AG04450 (cell line): ENCODE results near the gene PPM1L. TPM values are rescaled to one million over a fixed set of nuclear protein-coding genes. Genes with fewer than 3 reads are reported as not detected.

Experiments used
- CTCF ChIA-PET: fragments of 300-600, 350-600 bp; formaldehyde crosslinking; extraction: SDS; loops from one replicate; lab custom pipeline; 2022; ENCODE audit warnings: antibody characterized with exemption, inconsistent platforms; lab: Charles Lee
- POLR2A ChIA-PET: fragments of 350-600 bp; formaldehyde crosslinking; extraction: SDS; loops from one replicate; lab custom pipeline; 2021; ENCODE audit warnings: antibody characterized with exemption, inconsistent platforms; lab: Yijun Ruan, JAX
- DNase-seq: peaks from one replicate; pipeline ENCODE4 v3.0.0-alpha.2; 2011; ENCODE audit warnings: low read depth, low spot score
- H3K27ac ChIP-seq: one replicate; pipeline ENCODE4 v1.5.1; 2012; ENCODE audit warnings: low read depth, low read length, control low read depth
- H3K27me3 ChIP-seq: one replicate; pipeline ENCODE4 v1.6.0; 2012; ENCODE audit warnings: low read length; ENCODE audit not compliant: control insufficient read depth, insufficient read depth
- H3K4me3 ChIP-seq: 2 replicates; pipeline ENCODE4 v1.5.1; 2011; ENCODE audit warnings: mild to moderate bottlenecking, low read depth, low read length, control low read depth
- H3K9me3 ChIP-seq: 2 replicates; pipeline ENCODE4 v1.5.1; 2012; ENCODE audit warnings: low read length; ENCODE audit not compliant: control insufficient read depth, insufficient read depth
- polyA plus RNA-seq: library from polyadenylated mRNA; depleted of rRNA; stranded (reverse); fragments of >200 nt; gene quantifications from 2 replicates; pipeline ENCODE4 v1.2.3, GENCODE V29; 2011
- TF ChIP-seq, protein P1 (sequence below): IDR thresholded peaks from 2 replicates; pipeline ENCODE4 v1.5.1; 2011; ENCODE audit warnings: low read depth, low read length, control low read depth, inconsistent platforms

PPM1L gene
- polyA plus RNA-seq, 1 experiment = 0.33 TPM

GRCh38 chr3:160820022-160820421 is 64.0 kb downstream of the PPM1L start:
- POLR2A ChIA-PET = no interaction called here
- H3K27me3 ChIP-seq = no peaks in the 10 kb centered on the region
- CTCF ChIA-PET = no interaction called here
- TF ChIP-seq, protein P1, sequence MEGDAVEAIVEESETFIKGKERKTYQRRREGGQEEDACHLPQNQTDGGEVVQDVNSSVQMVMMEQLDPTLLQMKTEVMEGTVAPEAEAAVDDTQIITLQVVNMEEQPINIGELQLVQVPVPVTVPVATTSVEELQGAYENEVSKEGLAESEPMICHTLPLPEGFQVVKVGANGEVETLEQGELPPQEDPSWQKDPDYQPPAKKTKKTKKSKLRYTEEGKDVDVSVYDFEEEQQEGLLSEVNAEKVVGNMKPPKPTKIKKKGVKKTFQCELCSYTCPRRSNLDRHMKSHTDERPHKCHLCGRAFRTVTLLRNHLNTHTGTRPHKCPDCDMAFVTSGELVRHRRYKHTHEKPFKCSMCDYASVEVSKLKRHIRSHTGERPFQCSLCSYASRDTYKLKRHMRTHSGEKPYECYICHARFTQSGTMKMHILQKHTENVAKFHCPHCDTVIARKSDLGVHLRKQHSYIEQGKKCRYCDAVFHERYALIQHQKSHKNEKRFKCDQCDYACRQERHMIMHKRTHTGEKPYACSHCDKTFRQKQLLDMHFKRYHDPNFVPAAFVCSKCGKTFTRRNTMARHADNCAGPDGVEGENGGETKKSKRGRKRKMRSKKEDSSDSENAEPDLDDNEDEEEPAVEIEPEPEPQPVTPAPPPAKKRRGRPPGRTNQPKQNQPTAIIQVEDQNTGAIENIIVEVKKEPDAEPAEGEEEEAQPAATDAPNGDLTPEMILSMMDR = no peak
- no peaks in the 10 kb centered on the region for H3K9me3 ChIP-seq
- no peak overlapping the region for H3K4me3 ChIP-seq
- DNase-seq = no peak
- no peak overlapping the region for H3K27ac ChIP-seq

GRCh38 chr3:160820430-160820829 is 64.4 kb downstream of the PPM1L start:
- H3K27me3 ChIP-seq = no peaks in the 10 kb centered on the region
- H3K9me3 ChIP-seq = no peaks in the 10 kb centered on the region
- H3K4me3 ChIP-seq = no peak overlapping the region
- no peak overlapping the region for H3K27ac ChIP-seq
- no peak for DNase-seq
- ChIA-PET CTCF (no interaction called here), POLR2A (no interaction called here)
- TF ChIP-seq, protein P1 = no peak

DNA sequence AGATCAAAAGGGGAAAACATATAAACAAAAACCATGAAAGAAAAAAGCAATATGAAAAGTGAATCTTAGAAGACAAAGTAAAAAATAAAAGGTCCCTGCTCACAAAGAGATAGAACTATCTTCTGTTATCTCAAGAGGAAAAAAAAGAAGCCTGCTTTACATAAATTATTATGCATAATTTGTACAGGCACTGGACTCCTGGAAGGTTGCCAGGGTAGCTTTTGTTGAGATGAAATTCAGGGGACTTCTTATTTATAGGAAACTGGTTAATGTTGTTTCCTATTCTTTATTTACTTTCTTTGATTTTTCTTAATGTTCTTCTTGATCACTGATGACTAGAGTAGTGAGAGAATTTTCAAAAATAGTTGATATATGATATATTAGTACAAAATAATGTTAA is 66.9 kb downstream of the PPM1L start:
- ChIA-PET POLR2A (no interaction called here), CTCF (no interaction called here)
- Histone ChIP-seq H3K27me3 (no peaks in the 10 kb centered on the region), H3K27ac (no peak overlapping the region), H3K9me3 (no peaks in the 10 kb centered on the region), H3K4me3 (no peak overlapping the region)
- no peak for DNase-seq
- TF ChIP-seq, protein P1 = no peak

- POLR2A ChIA-PET = no interaction called here
- no peak for DNase-seq
- CTCF ChIA-PET = no interaction called here
- Histone ChIP-seq H3K27me3 (no peaks in the 10 kb centered on the region), H3K27ac (no peak overlapping the region), H3K4me3 (no peak overlapping the region), H3K9me3 (no peaks in the 10 kb centered on the region)
- TF ChIP-seq, protein P1 = no peak
These were observed 69.3 kb downstream of the PPM1L start for GRCh38 chr3:160825311-160825800.

GRCh38 chr3:160826408-160826807 is 70.4 kb downstream of the PPM1L start:
- ChIA-PET POLR2A (no interaction called here), CTCF (no interaction called here)
- TF ChIP-seq, protein P1 = no peak
- no peaks in the 10 kb centered on the region for H3K9me3 ChIP-seq
- DNase-seq = no peak
- no peak overlapping the region for H3K27ac ChIP-seq
- H3K4me3 ChIP-seq = no peak overlapping the region
- H3K27me3 ChIP-seq = no peaks in the 10 kb centered on the region
